Glutamatergic neuron (in vitro differentiated cells): ENCODE results near the gene HDAC9. TPM values are rescaled to one million over a fixed set of nuclear protein-coding genes. Genes with fewer than 3 reads are reported as not detected.

Experiments used
- DNase-seq: peaks from one replicate; pipeline ENCODE4 v3.0.0; 2022
- H3K27ac Mint-ChIP-seq: one replicate; pipeline ENCODE4 v1.8.0; 2020; ENCODE audit warnings: mild to moderate bottlenecking, mixed read lengths, inconsistent platforms; ENCODE audit not compliant: unreplicated experiment
- H3K27me3 Mint-ChIP-seq: one replicate; pipeline ENCODE4 v1.8.0; 2020; ENCODE audit warnings: mild to moderate bottlenecking, moderate library complexity, mixed read lengths, inconsistent platforms; ENCODE audit not compliant: unreplicated experiment
- H3K36me3 Mint-ChIP-seq: one replicate; pipeline ENCODE4 v1.8.0; 2020; ENCODE audit warnings: mild to moderate bottlenecking, mixed read lengths, inconsistent platforms; ENCODE audit not compliant: unreplicated experiment
- H3K4me1 Mint-ChIP-seq: one replicate; pipeline ENCODE4 v1.8.0; 2020; ENCODE audit warnings: mild to moderate bottlenecking, low read depth, mixed read lengths, inconsistent platforms; ENCODE audit not compliant: unreplicated experiment
- H3K4me3 Mint-ChIP-seq: one replicate; pipeline ENCODE4 v1.8.0; 2020; ENCODE audit warnings: mild to moderate bottlenecking, mixed read lengths, inconsistent platforms; ENCODE audit not compliant: unreplicated experiment
- H3K9me3 Mint-ChIP-seq: one replicate; pipeline ENCODE4 v1.8.0; 2020; ENCODE audit warnings: mild to moderate bottlenecking, moderate library complexity, mixed read lengths, inconsistent platforms; ENCODE audit not compliant: unreplicated experiment
- total RNA-seq: library from RNA; stranded (reverse); fragmentation: NEBNext Ultra II Directional; extraction: Animal tissue kit (Norgen Biotek cat#: 25700); gene quantifications from one replicate; pipeline ENCODE4 v1.2.1, GENCODE V29; 2021; ENCODE audit not compliant: unreplicated experiment
- TF ChIP-seq, protein P1 (sequence below): fragments of 200-600 bp; sonication (generic); IDR thresholded peaks from one replicate; pipeline ENCODE4 v1.5.0; 2021; ENCODE audit not compliant: partially characterized antibody, unreplicated experiment

The HDAC9 gene
- total RNA-seq, 1 donor from 2014 or later = 94.8 TPM

DNA sequence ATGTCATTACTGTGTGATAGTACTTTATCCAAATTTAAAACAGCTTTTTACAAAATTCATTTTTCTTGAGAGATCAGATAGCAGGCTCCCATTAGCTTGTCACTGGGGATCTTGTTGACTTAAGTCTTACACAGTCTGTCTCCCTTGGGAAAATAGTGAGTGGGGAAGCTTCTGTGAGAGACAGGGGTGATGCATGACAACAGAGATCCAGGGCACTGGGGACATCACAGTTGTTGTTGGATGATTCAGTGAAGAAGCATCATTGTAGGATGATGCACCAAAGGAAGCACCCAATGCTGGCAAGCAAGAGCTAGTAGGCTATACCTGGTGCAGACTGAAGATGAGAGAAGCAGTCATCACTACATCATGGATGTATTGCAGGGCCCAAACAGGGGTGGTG, 284.7 kb downstream of the HDAC9 start:
- H3K27ac Mint-ChIP-seq = no peak overlapping the region
- no peak for DNase-seq
- TF ChIP-seq, protein P1, sequence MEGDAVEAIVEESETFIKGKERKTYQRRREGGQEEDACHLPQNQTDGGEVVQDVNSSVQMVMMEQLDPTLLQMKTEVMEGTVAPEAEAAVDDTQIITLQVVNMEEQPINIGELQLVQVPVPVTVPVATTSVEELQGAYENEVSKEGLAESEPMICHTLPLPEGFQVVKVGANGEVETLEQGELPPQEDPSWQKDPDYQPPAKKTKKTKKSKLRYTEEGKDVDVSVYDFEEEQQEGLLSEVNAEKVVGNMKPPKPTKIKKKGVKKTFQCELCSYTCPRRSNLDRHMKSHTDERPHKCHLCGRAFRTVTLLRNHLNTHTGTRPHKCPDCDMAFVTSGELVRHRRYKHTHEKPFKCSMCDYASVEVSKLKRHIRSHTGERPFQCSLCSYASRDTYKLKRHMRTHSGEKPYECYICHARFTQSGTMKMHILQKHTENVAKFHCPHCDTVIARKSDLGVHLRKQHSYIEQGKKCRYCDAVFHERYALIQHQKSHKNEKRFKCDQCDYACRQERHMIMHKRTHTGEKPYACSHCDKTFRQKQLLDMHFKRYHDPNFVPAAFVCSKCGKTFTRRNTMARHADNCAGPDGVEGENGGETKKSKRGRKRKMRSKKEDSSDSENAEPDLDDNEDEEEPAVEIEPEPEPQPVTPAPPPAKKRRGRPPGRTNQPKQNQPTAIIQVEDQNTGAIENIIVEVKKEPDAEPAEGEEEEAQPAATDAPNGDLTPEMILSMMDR = no peak
- peaks cover 5% of the 10 kb centered on the region for H3K4me1 Mint-ChIP-seq
- H3K27me3 Mint-ChIP-seq = peaks cover 3% of the 10 kb centered on the region
- H3K9me3 Mint-ChIP-seq = no peaks in the 10 kb centered on the region
- no peaks in the 10 kb centered on the region for H3K36me3 Mint-ChIP-seq
- H3K4me3 Mint-ChIP-seq = no peak overlapping the region

DNA sequence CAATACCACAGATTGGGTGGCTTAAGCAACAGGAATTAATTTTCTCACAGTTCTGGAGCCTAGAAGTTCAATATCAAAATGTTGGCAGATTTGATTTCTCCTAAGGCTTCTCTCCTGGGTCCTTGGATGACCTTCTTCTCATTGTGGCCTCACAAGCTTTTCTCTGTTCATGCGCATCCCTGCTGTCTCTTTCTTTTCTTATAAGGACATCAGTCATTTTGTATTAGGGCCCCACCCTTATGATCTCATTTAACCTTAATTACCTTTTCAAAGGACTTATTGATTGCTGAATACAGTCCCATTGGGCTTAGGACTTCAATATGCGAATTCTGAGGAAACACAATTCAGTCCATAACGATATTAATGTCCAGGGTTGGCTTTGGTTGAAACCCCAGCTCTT, 285.4 kb downstream of the HDAC9 start:
- H3K27me3 Mint-ChIP-seq = peaks cover 3% of the 10 kb centered on the region
- H3K9me3 Mint-ChIP-seq = no peaks in the 10 kb centered on the region
- no peak overlapping the region for H3K27ac Mint-ChIP-seq
- H3K36me3 Mint-ChIP-seq = no peaks in the 10 kb centered on the region
- H3K4me1 Mint-ChIP-seq = peaks cover 5% of the 10 kb centered on the region
- DNase-seq = no peak
- H3K4me3 Mint-ChIP-seq = no peak overlapping the region
- TF ChIP-seq, protein P1 = no peak

DNA sequence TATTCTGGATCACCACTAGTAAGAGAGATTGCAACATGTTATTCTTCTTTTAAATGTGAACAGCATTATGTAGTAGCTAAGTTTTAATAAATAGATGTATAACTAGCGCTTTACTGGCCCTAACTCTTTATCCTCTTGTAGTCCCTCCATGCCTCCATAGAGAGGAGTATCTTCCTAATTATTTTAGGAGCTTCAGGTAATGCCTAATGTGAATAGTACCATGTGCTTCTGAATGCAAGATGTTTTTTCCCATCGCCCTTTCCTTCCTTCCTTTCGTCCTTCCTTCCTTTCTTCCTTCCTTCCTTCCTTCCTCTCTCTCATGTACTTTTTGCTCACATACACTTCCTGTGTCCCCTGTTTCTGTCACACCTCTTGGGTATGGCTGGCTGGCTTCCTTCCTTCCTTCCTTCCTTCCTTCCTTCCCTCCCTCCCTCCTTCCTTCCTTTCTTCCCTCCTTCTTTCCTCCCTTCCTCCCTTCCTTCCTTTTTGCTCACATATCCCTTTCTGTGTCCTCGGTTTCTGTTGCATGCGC, 290.7 kb downstream of the HDAC9 start:
- Mint-ChIP-seq H3K9me3 (no peaks in the 10 kb centered on the region), H3K27ac (no peak overlapping the region), H3K27me3 (no peaks in the 10 kb centered on the region), H3K4me1 (no peaks in the 10 kb centered on the region), H3K4me3 (no peak overlapping the region), H3K36me3 (no peaks in the 10 kb centered on the region)
- DNase-seq = no peak
- TF ChIP-seq, protein P1 = no peak

DNA sequence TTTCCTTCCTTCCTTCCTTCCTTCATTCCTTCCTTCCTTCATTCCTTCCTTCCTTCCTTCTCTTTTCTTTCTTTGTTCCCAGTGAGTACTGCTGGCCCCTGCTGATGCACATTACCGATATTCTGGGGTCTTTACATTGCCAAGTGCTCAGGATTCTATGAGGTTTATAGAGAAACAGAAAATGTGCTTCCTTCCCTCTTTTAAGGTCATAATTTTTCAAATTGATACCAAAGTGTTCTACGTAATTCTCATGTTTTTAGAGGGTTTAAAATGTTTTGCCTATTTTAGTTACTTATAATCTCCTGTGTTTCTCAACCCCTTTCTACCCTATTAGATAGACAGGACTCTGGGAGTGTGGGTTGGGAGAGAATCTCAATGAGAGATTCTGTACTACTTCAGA, 291.2 kb downstream of the HDAC9 start:
- Mint-ChIP-seq H3K36me3 (no peaks in the 10 kb centered on the region), H3K4me1 (no peaks in the 10 kb centered on the region), H3K27me3 (no peaks in the 10 kb centered on the region), H3K27ac (no peak overlapping the region), H3K4me3 (no peak overlapping the region), H3K9me3 (no peaks in the 10 kb centered on the region)
- no peak for DNase-seq
- TF ChIP-seq, protein P1 = no peak

DNA sequence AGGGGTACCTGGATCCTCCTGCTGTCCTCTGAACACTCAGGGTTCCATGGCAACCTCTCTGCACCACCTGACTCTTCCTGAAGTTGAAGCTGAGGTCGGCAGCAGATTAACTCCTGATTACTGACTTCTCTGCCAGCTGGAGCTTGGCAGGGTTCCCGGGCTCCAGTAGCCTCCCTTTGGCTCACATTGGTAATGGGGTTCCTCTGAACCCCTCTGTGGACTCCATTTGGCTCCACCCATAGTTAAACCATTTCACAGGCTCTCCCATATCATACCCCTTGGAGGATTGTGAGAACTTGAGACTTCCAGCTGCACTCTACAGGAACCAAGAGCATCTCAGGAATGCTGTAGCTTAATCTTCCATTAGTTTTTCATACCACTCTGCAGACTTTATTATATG, 292.5 kb downstream of the HDAC9 start:
- no peak overlapping the region for H3K4me3 Mint-ChIP-seq
- no peak for DNase-seq
- no peaks in the 10 kb centered on the region for H3K4me1 Mint-ChIP-seq
- no peaks in the 10 kb centered on the region for H3K27me3 Mint-ChIP-seq
- H3K27ac Mint-ChIP-seq = no peak overlapping the region
- TF ChIP-seq, protein P1 = no peak
- no peaks in the 10 kb centered on the region for H3K9me3 Mint-ChIP-seq
- no peaks in the 10 kb centered on the region for H3K36me3 Mint-ChIP-seq
